ENCODE measurements around the gene ATXN10. TPM values are rescaled to one million over a fixed set of nuclear protein-coding genes. Genes with fewer than 3 reads are reported as not detected.

ATXN10 gene
- total and polyA plus RNA-seq, 2 of the 8 experiments (the other 6 are each of a cell fraction or from before 2014, with no cell fraction given) = 134 to 210 TPM

GRCh38 chr22:45678961-45679912 lies 7.6 kb downstream of the ATXN10 start (continued):
- TF ChIP-seq KDM1A (IDR thresholded peaks at IDR 0.05; ENCODE audit: borderline replicate concordance, low read length) = no peak

Measured in H1 (cell line).